ENCODE data around the gene NUP43.

- TF ChIP-seq CTCF (IDR thresholded peaks at IDR 0.05; ENCODE audit: insufficient read depth, low read depth, low read length) (no peak), EZH2 (IDR thresholded peaks at IDR 0.05; ENCODE audit: insufficient read depth, low read length) (no peak)
Measured at GRCh38 chr6:149681209-149681608, 65.1 kb downstream of the NUP43 start.

All from astrocyte (in vitro differentiated cells and primary cell).